Pancreas (tissue), 10 donors: ENCODE measurements around the gene RADIL. TPM values are rescaled to one million over a fixed set of nuclear protein-coding genes. Genes with fewer than 3 reads are reported as not detected.

Source experiments
- ATAC-seq, 4 donors: fragments of 200-7000 bp; cut with Tn5 transposase; one replicate each; pipeline versions ENCODE4 v1.8.0 to v1.9.1; 2020; ENCODE audit warnings: mild to moderate bottlenecking in 4 of 4, moderate library complexity in 4 of 4
- DNase-seq, 6 donors: peaks; one replicate each; pipeline ENCODE4 v3.0.0-alpha.2; 2020
- FAIRE-seq: peaks from 2 replicates; lab custom pipeline; 2012; peaks lifted over from hg19 to GRCh38; lab: Jason Lieb, UNC
- H3K27ac ChIP-seq, 4 donors: fragments of 200-600 bp; sonication (generic); 1 replicate in 3 of 4; 2 replicates in 1 of 4; pipeline versions ENCODE4 v1.5.0 to v1.8.0; 2020
- H3K27me3 ChIP-seq, 4 donors: fragments of 200-600 bp; one replicate each; pipeline ENCODE4 v1.8.0; 2021
- H3K36me3 ChIP-seq, 3 donors: fragments of 200-600 bp; sonication (generic) in 1 of 3; one replicate each; pipeline versions ENCODE4 v1.5.0 to v1.8.0; 2020 to 2021
- H3K4me1 ChIP-seq, 3 donors: fragments of 200-600 bp; one replicate each; pipeline ENCODE4 v1.8.0; 2021
- H3K4me3 ChIP-seq, 4 donors: fragments of 200-600 bp; sonication (generic) in 2 of 4; one replicate each; pipeline versions ENCODE4 v1.5.0 to v1.8.0; 2020 to 2021
- H3K9me3 ChIP-seq, 4 donors: fragments of 200-600 bp; one replicate each; pipeline ENCODE4 v1.8.0; 2021
- CTCF ChIP-seq, 4 donors: fragments of 200-600 bp; sonication (generic) in 3 of 4; IDR thresholded peaks; one replicate each; pipeline versions ENCODE4 v1.5.0 to v1.8.0; 2021; ENCODE audit warnings: antibody characterized with exemption in 4 of 4
- WGBS, 2 donors: extraction: QIAGEN DNeasy Blood & Tissue Kit; methylation state at CpG; one replicate each; pipeline ENCODE4 v1.1.7; 2013; 5-methylcytosine and 5-hydroxymethylcytosine counted together
- intact Hi-C, 3 donors: fragments of 100-400 bp; cut with DNase I; formaldehyde crosslinking; loops; one replicate each; pipeline versions ENCODE4 v1.11.1 to v1.14.2; 2022
- polyA plus RNA-seq, 2 donors: library from polyadenylated mRNA; stranded (reverse); fragments of 200-250 nt; gene quantifications; one replicate each; pipeline ENCODE4 v1.2.3, GENCODE V29; 2013
- total RNA-seq, 6 donors: library from RNA; stranded (reverse); fragmentation: NEBNext Ultra II Directional in 4 of 6; extraction: Animal tissue kit (Norgen Biotek cat#: 25700) in 4 of 6; gene quantifications; one replicate each; pipeline versions ENCODE4 v1.2.1 to v1.2.4, GENCODE V29; 2021 to 2023
- donor health status: healthy with polysubstance abuse.
- donor health status: DM: no; HTN: no; CAD: no; lungs with moderate emphysema.
- donor health status: DM: no; HTN: no; CAD: no.
- donor health status: control.
- donor health status: control.
- donor health status: Bipolar disorder and iron deficiency.
- donor health status: DM: yes; HTN: yes; CAD: no.
- donor health status: DM: no; HTN: no; CAD: no.
- donor health status: DM: no; HTN: no; CAD: no.
- donor health status: DM: yes; HTN: yes; CAD: no.

RADIL gene
- total and polyA plus RNA-seq, 8 donors: 0.58 to 11.2 (median 3.5) TPM

- no peaks in the 10 kb centered on the region for H3K27me3 ChIP-seq
- no peaks in the 10 kb centered on the region for H3K36me3 ChIP-seq
- ATAC-seq (no peak), FAIRE-seq (no peak), DNase-seq (no peak)
- no peaks in the 10 kb centered on the region for H3K4me1 ChIP-seq
- intact Hi-C loops: no loop called here
- no peak overlapping the region for H3K27ac ChIP-seq
- H3K4me3 ChIP-seq: no peak overlapping the region
- no peaks in the 10 kb centered on the region for H3K9me3 ChIP-seq
- TF ChIP-seq CTCF (IDR thresholded peaks at IDR 0.05): no peak
- WGBS, 2 donors: 64 to 75% methylated on average over 19 of the region's 19 CpGs
Observed at GRCh38 chr7:4871930-4872675, 11.4 kb downstream of the RADIL start.

DNA sequence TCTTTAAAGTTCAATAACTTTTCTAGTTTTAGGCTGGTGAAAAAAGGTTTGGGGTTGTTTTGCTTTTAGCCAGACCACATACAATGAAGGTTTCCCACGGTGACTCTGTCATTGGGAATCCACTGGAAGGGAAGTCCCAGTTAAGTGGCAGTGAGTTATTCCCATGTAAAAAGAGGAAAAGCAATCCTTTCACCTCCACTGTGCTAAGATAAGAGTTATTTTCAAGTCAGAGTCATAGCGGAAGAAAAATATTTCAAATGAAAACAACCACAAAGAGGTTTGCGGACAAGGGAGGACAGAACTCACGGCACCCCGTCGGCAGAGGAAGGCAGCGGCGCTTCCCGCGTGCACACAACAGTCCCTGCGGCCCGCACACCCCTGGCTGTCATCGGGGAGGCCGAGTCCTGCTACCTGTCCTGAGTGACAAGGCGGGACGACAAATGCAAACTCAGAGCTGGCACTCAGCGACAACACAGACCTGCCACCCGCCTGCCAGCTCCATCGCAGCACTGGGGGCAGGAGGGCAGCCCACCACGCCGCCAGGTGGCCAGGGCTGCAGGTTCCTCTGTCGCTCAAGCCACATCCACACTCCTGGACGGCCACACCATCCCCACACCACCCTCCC, 12.3 kb downstream of the RADIL start:
- Histone ChIP-seq H3K27ac (no peak overlapping the region), H3K4me1 (no peaks in the 10 kb centered on the region), H3K36me3 (no peaks in the 10 kb centered on the region), H3K27me3 (no peaks in the 10 kb centered on the region), H3K4me3 (no peak overlapping the region), H3K9me3 (no peaks in the 10 kb centered on the region)
- intact Hi-C loops: no loop called here
- WGBS, 2 donors: 74 to 80% methylated on average over 23 of the region's 23 CpGs
- FAIRE-seq: no peak
- TF ChIP-seq CTCF (IDR thresholded peaks at IDR 0.05): no peak
- DNase-seq: no peak
- no peak for ATAC-seq

DNA sequence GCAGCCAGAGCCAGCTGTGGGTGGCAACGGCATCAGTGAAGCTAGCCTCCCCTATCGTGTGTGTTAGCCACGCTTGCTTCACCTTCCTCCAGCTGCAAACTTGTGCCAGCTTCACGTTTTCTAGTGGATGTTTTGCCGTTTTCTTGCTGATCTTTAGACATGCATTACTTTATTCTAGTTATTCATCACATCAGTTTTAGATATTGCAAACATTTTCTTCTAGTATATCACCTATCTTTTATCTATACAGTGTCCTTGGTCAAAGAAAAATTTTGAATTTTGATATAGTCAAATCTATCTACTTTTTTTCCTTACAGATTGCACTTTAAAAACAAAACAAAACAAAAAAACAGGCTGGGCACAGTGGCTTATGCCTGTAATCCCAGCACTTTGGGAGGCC, 15.0 kb downstream of the RADIL start:
- no peak for FAIRE-seq
- WGBS, 2 donors: 84 to 87% methylated on average over 5 of the region's 5 CpGs
- H3K36me3 ChIP-seq: no peaks in the 10 kb centered on the region
- no peak for ATAC-seq
- no peaks in the 10 kb centered on the region for H3K27me3 ChIP-seq
- no peak overlapping the region for H3K27ac ChIP-seq
- no peak overlapping the region for H3K4me3 ChIP-seq
- H3K4me1 ChIP-seq: no peaks in the 10 kb centered on the region
- intact Hi-C loops: no loop called here
- no peak for DNase-seq
- TF ChIP-seq CTCF (IDR thresholded peaks at IDR 0.05): no peak
- H3K9me3 ChIP-seq: no peaks in the 10 kb centered on the region

- peaks cover 0 to 3% (median 0%) of the 10 kb centered on the region in 4 donors for H3K27me3 ChIP-seq
- no peaks in the 10 kb centered on the region for H3K9me3 ChIP-seq
- DNase-seq: no peak
- no peaks in the 10 kb centered on the region for H3K4me1 ChIP-seq
- ATAC-seq: no peak
- WGBS, 2 donors: 74 to 79% methylated on average over 9 of the region's 9 CpGs
- no peak for FAIRE-seq
- H3K36me3 ChIP-seq: no peaks in the 10 kb centered on the region
- intact Hi-C loops: no loop called here
- H3K4me3 ChIP-seq: no peak overlapping the region
- no peak overlapping the region for H3K27ac ChIP-seq
- no peak for TF ChIP-seq CTCF (IDR thresholded peaks at IDR 0.05)
Observed at GRCh38 chr7:4866528-4867496, 16.7 kb downstream of the RADIL start.
